Panc1 (cell line): ENCODE results near the gene CALCOCO2. TPM values are rescaled to one million over a fixed set of nuclear protein-coding genes. Genes with fewer than 3 reads are reported as not detected.

Experiments used
- ATAC-seq: fragments of 200-7000 bp; cut with Tn5 transposase; 2 replicates; pipeline ENCODE4 v1.9.1; 2020; ENCODE audit warnings: mild to moderate bottlenecking, moderate library complexity
- BruUV-seq: library from RNA; stranded (reverse); fragments of 400-500 nt; replicated peaks from 2 replicates; lab custom pipeline; 2021; lab: Mats Ljungman, UMichigan
- CTCF ChIA-PET: fragments of 300-600 bp; sonication (Branson Sonifier 250); formaldehyde crosslinking; loops from one replicate; lab custom pipeline; 2022; ENCODE audit warnings: antibody characterized with exemption; lab: Charles Lee
- POLR2A ChIA-PET: fragments of 300-600 bp; sonication (Branson Sonifier 250); formaldehyde crosslinking; loops from one replicate; lab custom pipeline; 2022; ENCODE audit warnings: antibody characterized with exemption; lab: Charles Lee
- DNase-seq: peaks from one replicate; pipeline ENCODE4 v3.0.0-alpha.2; 2010; ENCODE audit warnings: low read depth, low spot score
- H3K27ac ChIP-seq: 2 replicates; pipeline ENCODE4 v1.5.1; 2011; ENCODE audit warnings: mild to moderate bottlenecking, low read length, inconsistent platforms
- H3K27me3 ChIP-seq: fragments of 200-500 bp; sonication (Bioruptor generic); 2 replicates; pipeline ENCODE4 v1.6.0; 2014; ENCODE audit warnings: low read length, inconsistent platforms; ENCODE audit not compliant: control insufficient read depth, insufficient read depth
- H3K36me3 ChIP-seq: fragments of 200-500 bp; sonication (Bioruptor generic); 2 replicates; pipeline ENCODE4 v1.5.1; 2014; ENCODE audit warnings: inconsistent platforms, mild to moderate bottlenecking, low read length, moderate library complexity; ENCODE audit not compliant: control insufficient read depth, insufficient read depth
- H3K4me1 ChIP-seq: 2 replicates; pipeline ENCODE4 v1.5.1; 2011; ENCODE audit warnings: inconsistent platforms, mild to moderate bottlenecking, low read length, moderate library complexity; ENCODE audit not compliant: control insufficient read depth, insufficient read depth
- H3K4me3 ChIP-seq, 2 experiments: 2 replicates each; pipeline ENCODE4 v1.5.1; 2011 to 2012; ENCODE audit warnings: low read depth in 2 of 2, low read length in 2 of 2, mild to moderate bottlenecking in 2 of 2, inconsistent platforms in 1 of 2, moderate library complexity in 1 of 2
- H3K9me3 ChIP-seq: fragments of 200-500 bp; sonication (Bioruptor generic); 2 replicates; pipeline ENCODE4 v1.5.1; 2014; ENCODE audit warnings: low read depth, mild to moderate bottlenecking, inconsistent platforms, low read length, moderate library complexity; ENCODE audit not compliant: control insufficient read depth, insufficient read depth
- CTCF ChIP-seq: fragments of 450-650 bp; IDR thresholded peaks from 2 replicates; pipeline ENCODE4 v1.5.1; 2017; ENCODE audit warnings: mild to moderate bottlenecking
- POLR2AphosphoS5 ChIP-seq: IDR thresholded peaks from 2 replicates; pipeline ENCODE4 v1.6.1; 2012; ENCODE audit warnings: mild to moderate bottlenecking, low read depth, low read length, moderate library complexity
- REST ChIP-seq, 2 experiments: IDR thresholded peaks; 2 replicates each; pipeline ENCODE4 v1.6.1; 2011 to 2012; ENCODE audit warnings: low read depth in 2 of 2, control low read depth in 1 of 2, low read length in 1 of 2, mild to moderate bottlenecking in 1 of 2, moderate library complexity in 1 of 2; ENCODE audit not compliant: insufficient read depth in 1 of 2
- SIN3A ChIP-seq: IDR thresholded peaks from 2 replicates; pipeline ENCODE4 v1.6.1; 2012; ENCODE audit warnings: low read depth, mild to moderate bottlenecking, low read length, moderate library complexity, borderline replicate concordance; ENCODE audit not compliant: insufficient read depth
- TCF7L2 ChIP-seq: IDR thresholded peaks from 2 replicates; pipeline ENCODE4 v1.6.1; 2011; ENCODE audit warnings: mild to moderate bottlenecking, low read depth, low read length, inconsistent platforms
- in situ Hi-C: cut with HindIII; loops from 2 replicates; pipeline ENCODE4 v1.10.0; 2016; ENCODE audit warnings: low sequenced_read_pairs, low pct_unique_long_range_greater_than_20kb
- intact Hi-C: fragments of 100-400 bp; cut with micrococcal nuclease; formaldehyde crosslinking; loops from one replicate; pipeline ENCODE4 v1.10.0; 2022; ENCODE audit not compliant: unreplicated experiment
- total RNA-seq: library from RNA; stranded (reverse); gene quantifications from one replicate; pipeline ENCODE4 v1.2.1, GENCODE V29; 2021; ENCODE audit not compliant: unreplicated experiment

Gene CALCOCO2
- total RNA-seq, 1 experiment from 2014 or later = 282 TPM

- H3K4me1 ChIP-seq = no peaks in the 10 kb centered on the region
- in situ Hi-C loops (no loop called here), intact Hi-C loops (no loop called here)
- no peaks in the 10 kb centered on the region for H3K9me3 ChIP-seq
- POLR2A ChIA-PET = no interaction called here
- H3K27me3 ChIP-seq = no peaks in the 10 kb centered on the region
- peaks cover 18% of the 10 kb centered on the region for H3K36me3 ChIP-seq
- CTCF ChIA-PET = interaction anchor here (1.6 kb wide), 1 partner anchor 23 kb away, joined by 4 read pairs; no protein-coding TSS in a partner anchor
- H3K4me3 ChIP-seq = no peak overlapping the region
- TF ChIP-seq REST (IDR thresholded peaks at IDR 0.05; ENCODE audit: insufficient read depth in 1 of 2, low read depth in 2 of 2, low read length in 1 of 2) = no peak
- no peak for TF ChIP-seq POLR2AphosphoS5
- no peak for TF ChIP-seq SIN3A
- no peak for TF ChIP-seq CTCF
- no peak for TF ChIP-seq TCF7L2
- DNase-seq (no peak), ATAC-seq (no peak)
- no TSS peak for BruUV-seq
- no peak overlapping the region for H3K27ac ChIP-seq
Observed at GRCh38 chr17:48856122-48856821, 25.4 kb downstream of the CALCOCO2 start.

GRCh38 chr17:48860034-48860433, 29.2 kb downstream of the CALCOCO2 start:
- Histone ChIP-seq H3K27me3 (no peaks in the 10 kb centered on the region), H3K36me3 (peaks cover 11% of the 10 kb centered on the region; the same call in 1 of the 2 replicates), H3K9me3 (no peaks in the 10 kb centered on the region), H3K27ac (no peak overlapping the region), H3K4me1 (no peaks in the 10 kb centered on the region), H3K4me3 (no peak overlapping the region)
- intact Hi-C loops = no loop called here
- no peak for DNase-seq
- no peak; the same call in 1 of the 2 replicates for ATAC-seq
- in situ Hi-C loops = no loop called here
- ChIA-PET POLR2A (interaction anchor here (1.2 kb wide), 1 partner anchor 212 kb away, joined by 4 read pairs; no protein-coding TSS in a partner anchor), CTCF (no interaction called here)
- no peak for TF ChIP-seq CTCF
- TF ChIP-seq SIN3A = no peak
- TF ChIP-seq POLR2AphosphoS5 = no peak
- TF ChIP-seq REST (IDR thresholded peaks at IDR 0.05; ENCODE audit: insufficient read depth in 1 of 2, low read depth in 2 of 2, low read length in 1 of 2) = no peak
- no peak for TF ChIP-seq TCF7L2
- no TSS peak for BruUV-seq
